GM19324 (cell line): ENCODE results near the gene GBA2.

Experiments
- ATAC-seq: cut with Tn5 transposase; IDR thresholded peaks from one replicate; pipeline ENCODE4 v1.9.1; 2021; ENCODE audit warnings: mild to moderate bottlenecking, moderate library complexity; ENCODE audit not compliant: unreplicated experiment, low FRiP score

GBA2 gene

GRCh38 chr9:35718721-35719511 lies 30.1 kb downstream of the GBA2 start:
- no peak for ATAC-seq

GRCh38 chr9:35717132-35717870 lies 31.7 kb downstream of the GBA2 start:
- no peak for ATAC-seq

DNA sequence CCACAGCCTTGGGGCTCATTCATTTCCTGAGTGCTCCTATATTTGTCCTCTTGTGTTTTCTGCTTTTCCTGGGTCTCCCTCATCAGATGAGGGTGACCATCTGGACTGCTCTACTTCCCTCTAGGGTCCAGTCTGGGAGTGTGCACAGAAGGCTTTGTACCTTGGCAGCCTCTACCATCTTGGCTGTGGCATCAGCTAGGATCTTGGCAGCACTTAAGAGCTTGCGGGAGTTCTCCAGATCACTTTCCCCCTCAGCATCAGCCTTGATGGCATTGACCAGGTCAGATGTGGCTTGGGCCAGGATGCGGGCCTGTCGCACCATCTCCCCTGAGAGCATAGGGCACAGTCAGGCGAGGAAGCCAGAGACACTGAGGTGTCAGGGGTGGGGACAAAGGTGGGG lies 32.8 kb downstream of the GBA2 start:
- ATAC-seq = no peak

GRCh38 chr9:35714579-35715252 lies 34.3 kb downstream of the GBA2 start:
- no peak for ATAC-seq

- no peak for ATAC-seq
These were observed 34.9 kb downstream of the GBA2 start for GRCh38 chr9:35714123-35714522.

- no peak for ATAC-seq
These were observed 35.5 kb downstream of the GBA2 start for GRCh38 chr9:35713578-35713977.

GRCh38 chr9:35712762-35713400 lies 36.1 kb downstream of the GBA2 start:
- ATAC-seq = no peak

DNA sequence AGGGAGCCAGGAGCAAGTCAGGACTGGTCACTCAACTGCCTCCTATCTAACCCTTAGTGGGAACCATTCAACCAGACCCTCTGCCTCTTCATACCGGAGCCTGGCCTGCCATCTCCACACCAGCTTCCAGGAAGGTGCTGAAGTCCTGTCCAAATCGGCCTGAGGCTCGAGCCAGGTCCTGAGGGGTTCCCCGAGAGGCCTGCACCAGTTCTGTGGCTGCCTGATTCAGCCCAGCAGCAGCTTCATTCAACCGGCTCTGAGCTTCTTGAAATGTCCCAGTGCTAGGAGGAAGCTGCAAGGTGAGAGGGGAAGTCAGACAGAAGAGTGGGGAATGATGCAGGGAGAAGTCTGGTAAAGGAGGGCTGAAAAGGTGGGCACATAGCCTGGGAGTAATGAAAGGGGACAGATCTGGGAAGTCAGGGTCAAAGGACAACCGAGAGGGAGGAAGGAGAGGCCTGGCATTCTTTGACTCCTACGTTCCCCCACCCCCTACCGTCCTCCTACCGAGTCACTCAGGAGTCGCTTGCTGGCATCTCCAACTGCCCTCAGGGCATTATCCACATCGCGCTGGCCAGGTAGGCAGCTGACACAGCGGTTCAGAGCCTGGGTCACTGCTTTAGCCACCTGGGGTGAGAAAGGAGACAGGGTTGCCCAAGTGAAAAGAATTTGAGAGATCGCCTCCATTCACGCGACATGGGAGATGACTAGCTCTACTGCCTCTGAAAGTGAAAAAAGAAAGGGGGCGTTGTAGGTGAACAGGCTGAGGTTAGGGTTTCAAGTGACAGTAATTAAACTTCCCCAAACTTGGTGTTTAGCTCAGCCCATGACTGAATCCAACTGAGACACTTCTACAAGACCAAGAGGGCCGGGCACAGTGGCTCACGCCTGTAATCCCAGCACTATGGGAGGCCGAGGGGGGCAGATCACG lies 37.3 kb downstream of the GBA2 start:
- ATAC-seq = no peak

GRCh38 chr9:35710818-35711500 lies 38.1 kb downstream of the GBA2 start:
- no peak for ATAC-seq

GRCh38 chr9:35708146-35708545 lies 40.9 kb downstream of the GBA2 start:
- ATAC-seq = no peak

- no peak for ATAC-seq
These were observed 42.1 kb downstream of the GBA2 start for GRCh38 chr9:35706951-35707350.

GRCh38 chr9:35705836-35706430 lies 43.1 kb downstream of the GBA2 start:
- ATAC-seq = no peak

DNA sequence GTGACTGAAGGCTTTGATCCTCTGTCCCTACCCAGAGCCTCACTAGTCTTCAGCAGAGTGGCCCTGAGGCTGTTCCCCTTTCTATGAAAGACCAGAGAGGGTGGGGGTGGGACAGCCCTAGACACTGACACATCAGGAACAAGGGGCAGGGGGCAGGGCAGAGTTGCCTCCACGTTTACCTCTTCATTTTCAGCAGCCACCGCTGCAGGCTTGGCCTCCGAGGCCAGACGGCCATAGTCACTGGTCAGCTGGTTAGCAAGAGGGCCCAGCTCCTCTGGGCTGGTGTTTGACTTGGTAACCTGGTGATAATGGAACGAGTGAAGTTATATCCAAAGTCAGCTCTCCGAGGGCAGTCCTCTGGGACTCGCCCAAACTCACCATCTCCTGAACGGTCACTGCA lies 43.7 kb downstream of the GBA2 start:
- ATAC-seq = no peak

DNA sequence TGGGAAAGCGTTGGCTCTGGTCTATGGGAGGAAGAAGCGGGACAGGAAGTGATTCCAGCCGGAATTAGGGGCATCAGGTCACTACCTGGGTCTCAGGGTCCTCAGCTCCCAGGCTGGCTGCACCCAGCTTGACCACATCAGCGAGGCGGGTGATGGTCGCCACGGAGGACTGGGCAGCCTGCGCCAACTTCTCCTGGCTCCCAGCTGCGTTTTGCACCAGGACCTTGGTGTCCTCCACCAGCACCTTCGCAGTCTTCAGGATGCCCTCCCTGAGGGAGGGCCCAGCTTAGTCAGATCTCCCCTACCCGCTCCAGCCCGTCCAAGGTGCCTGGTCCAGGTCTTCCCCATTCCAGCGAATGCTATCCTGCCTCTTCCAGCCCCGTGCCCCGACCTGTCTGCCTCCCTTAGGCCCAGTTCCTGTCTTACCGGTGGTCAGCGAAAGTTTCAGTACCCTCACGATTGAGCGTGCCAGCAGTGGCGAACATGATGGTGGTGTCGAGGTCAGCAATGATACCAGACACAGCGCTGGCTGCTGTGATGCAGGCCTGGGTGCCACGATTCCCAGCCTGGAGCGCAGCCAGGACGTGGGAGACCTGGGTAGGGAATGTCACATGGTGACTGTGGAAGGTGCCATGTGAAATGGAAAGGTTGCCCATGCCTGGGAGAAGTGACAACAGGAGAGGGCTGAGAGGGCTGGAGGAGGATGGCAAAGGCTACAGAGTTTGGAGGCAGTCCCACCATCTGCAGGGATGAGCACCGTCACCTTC lies 44.9 kb downstream of the GBA2 start:
- ATAC-seq = no peak

- ATAC-seq = no peak
These were observed 46.3 kb downstream of the GBA2 start for GRCh38 chr9:35702696-35703095.

- ATAC-seq = no peak
These were observed 48.1 kb downstream of the GBA2 start for GRCh38 chr9:35700942-35701341.

GRCh38 chr9:35700031-35700430 lies 49.0 kb downstream of the GBA2 start:
- ATAC-seq = no peak

- no peak for ATAC-seq
These were observed 50.8 kb downstream of the GBA2 start for GRCh38 chr9:35698231-35698630.
